Calu3 (cell line): Measurements from ENCODE around the gene MMP25. TPM values are rescaled to one million over a fixed set of nuclear protein-coding genes. Genes with fewer than 3 reads are reported as not detected.

Source experiments
- BruUV-seq: library from RNA; stranded (reverse); fragments of 400-500 nt; replicated peaks from 2 replicates; lab custom pipeline; 2021; lab: Mats Ljungman, UMichigan
- CTCF ChIA-PET: fragments of 300-600 bp; sonication (Branson Sonifier 250); formaldehyde crosslinking; loops from one replicate; lab custom pipeline; 2022; ENCODE audit warnings: antibody characterized with exemption; lab: Charles Lee
- DNase-seq: peaks from one replicate; pipeline ENCODE4 v3.0.0; 2022
- H3K27ac Mint-ChIP-seq: one replicate; pipeline ENCODE4 v1.8.0; 2022; ENCODE audit warnings: mixed read lengths; ENCODE audit not compliant: unreplicated experiment
- H3K27me3 Mint-ChIP-seq: one replicate; pipeline ENCODE4 v1.8.0; 2022; ENCODE audit warnings: mixed read lengths; ENCODE audit not compliant: unreplicated experiment
- H3K36me3 Mint-ChIP-seq: one replicate; pipeline ENCODE4 v1.8.0; 2022; ENCODE audit warnings: mild to moderate bottlenecking, moderate library complexity, mixed read lengths; ENCODE audit not compliant: insufficient read depth, unreplicated experiment
- H3K4me1 Mint-ChIP-seq: one replicate; pipeline ENCODE4 v1.8.0; 2022; ENCODE audit warnings: mild to moderate bottlenecking, low read depth, mixed read lengths; ENCODE audit not compliant: unreplicated experiment
- H3K4me3 Mint-ChIP-seq: one replicate; pipeline ENCODE4 v1.8.0; 2022; ENCODE audit warnings: mild to moderate bottlenecking, low read depth, moderate library complexity, mixed read lengths; ENCODE audit not compliant: unreplicated experiment
- H3K9me3 Mint-ChIP-seq: one replicate; pipeline ENCODE4 v1.8.0; 2022; ENCODE audit warnings: low read depth, mixed read lengths; ENCODE audit not compliant: unreplicated experiment
- intact Hi-C: fragments of 100-400 bp; cut with micrococcal nuclease; formaldehyde crosslinking; loops from one replicate; pipeline ENCODE4 v1.10.0; 2022; ENCODE audit not compliant: unreplicated experiment
- total RNA-seq: library from RNA; stranded (reverse); gene quantifications from 2 replicates; pipeline ENCODE4 v1.2.3, GENCODE V29; 2022
- TF ChIP-seq, protein P1 (sequence below): fragments of 200-600 bp; IDR thresholded peaks from one replicate; pipeline ENCODE4 v1.8.0; 2022; ENCODE audit warnings: antibody characterized with exemption; ENCODE audit not compliant: unreplicated experiment

Gene MMP25
- total RNA-seq, 1 experiment from 2014 or later = 0.31 TPM

DNA sequence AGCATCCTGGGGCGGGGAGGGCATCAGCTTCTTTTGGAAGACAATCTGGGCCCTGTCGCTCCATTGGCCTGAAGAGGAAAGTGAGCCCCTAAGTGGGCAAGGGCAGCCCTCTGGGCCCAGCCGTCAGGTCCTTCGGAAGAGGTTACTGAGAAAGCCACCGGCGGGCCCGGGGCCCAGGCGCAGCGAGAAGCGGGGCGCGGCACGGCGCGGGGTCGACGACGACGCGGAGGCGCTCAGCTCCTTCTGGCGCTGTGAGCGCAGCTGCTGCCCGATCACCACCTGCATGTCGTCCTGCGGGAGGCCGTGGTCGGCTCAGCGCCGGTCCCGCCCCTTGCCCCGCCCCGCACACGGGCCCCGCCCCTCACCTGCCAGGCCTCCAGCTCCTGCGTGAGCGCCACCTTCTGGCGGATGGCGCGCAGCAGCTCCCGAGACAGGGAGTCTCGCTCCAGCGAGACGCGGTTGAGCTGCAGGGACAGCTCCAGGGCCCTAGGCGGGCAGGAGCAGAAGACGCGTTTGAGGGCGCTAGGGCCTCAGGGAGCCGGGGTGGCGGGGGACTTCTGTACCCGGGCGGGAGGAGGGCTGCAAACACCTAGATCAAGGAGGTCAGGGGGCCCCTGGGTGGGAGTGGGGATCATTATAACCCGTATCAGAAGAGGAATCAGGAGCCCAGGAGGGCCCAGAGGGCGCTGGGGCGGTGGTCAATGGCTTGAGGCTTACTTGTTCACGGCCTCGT lies 18.2 kb upstream of the MMP25 start:
- H3K4me3 Mint-ChIP-seq = no peak overlapping the region
- CTCF ChIA-PET = interaction anchor here (0.6 to 1.5 kb wide), 5 partner anchors 8 to 776 kb away, joined by 4 to 12 read pairs (median 5); partner anchors contain the start of gene TNFRSF12A
- intact Hi-C loops = no loop called here
- no peaks in the 10 kb centered on the region for H3K9me3 Mint-ChIP-seq
- BruUV-seq = no TSS peak
- TF ChIP-seq, protein P1, sequence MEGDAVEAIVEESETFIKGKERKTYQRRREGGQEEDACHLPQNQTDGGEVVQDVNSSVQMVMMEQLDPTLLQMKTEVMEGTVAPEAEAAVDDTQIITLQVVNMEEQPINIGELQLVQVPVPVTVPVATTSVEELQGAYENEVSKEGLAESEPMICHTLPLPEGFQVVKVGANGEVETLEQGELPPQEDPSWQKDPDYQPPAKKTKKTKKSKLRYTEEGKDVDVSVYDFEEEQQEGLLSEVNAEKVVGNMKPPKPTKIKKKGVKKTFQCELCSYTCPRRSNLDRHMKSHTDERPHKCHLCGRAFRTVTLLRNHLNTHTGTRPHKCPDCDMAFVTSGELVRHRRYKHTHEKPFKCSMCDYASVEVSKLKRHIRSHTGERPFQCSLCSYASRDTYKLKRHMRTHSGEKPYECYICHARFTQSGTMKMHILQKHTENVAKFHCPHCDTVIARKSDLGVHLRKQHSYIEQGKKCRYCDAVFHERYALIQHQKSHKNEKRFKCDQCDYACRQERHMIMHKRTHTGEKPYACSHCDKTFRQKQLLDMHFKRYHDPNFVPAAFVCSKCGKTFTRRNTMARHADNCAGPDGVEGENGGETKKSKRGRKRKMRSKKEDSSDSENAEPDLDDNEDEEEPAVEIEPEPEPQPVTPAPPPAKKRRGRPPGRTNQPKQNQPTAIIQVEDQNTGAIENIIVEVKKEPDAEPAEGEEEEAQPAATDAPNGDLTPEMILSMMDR = peak; percentile 55
- peaks cover 11% of the 10 kb centered on the region for H3K4me1 Mint-ChIP-seq
- peaks cover 86% of the 10 kb centered on the region for H3K36me3 Mint-ChIP-seq
- no peaks in the 10 kb centered on the region for H3K27me3 Mint-ChIP-seq
- DNase-seq = peak; percentile 65
- peak overlapping the region; percentile 63 for H3K27ac Mint-ChIP-seq

DNA sequence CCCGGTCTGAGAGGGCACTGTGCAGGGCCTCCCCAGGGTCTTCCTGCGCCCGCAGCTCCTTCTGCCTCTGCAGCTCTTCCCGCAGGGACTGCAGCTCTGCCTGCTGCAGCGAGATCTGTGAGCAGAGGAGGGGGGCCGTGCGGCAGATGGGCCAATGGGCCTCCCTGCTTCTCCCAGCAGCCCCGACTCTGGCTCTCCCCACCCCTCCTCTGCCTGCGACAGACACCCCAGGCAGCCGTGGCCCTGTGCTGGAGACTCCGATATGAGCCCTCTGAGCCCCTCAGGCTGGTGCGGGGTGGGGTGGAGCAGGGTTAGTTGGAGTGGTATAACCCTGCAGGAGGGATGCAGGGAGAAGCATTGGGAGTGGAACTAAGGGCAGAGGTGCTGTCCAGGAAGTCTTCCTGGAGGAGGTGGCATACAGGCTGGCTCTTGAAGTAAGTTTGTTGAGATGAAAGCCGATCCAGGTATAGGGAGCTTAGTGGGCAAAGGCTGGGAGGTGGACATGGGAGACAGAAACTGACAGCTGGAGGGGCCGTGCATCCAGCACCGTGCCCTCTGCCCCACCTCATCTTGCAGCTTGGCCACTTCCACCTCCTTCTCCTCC lies 17.5 kb upstream of the MMP25 start:
- TF ChIP-seq, protein P1 = no peak
- no peak for DNase-seq
- H3K4me3 Mint-ChIP-seq = no peak overlapping the region
- no peak overlapping the region for H3K27ac Mint-ChIP-seq
- H3K36me3 Mint-ChIP-seq = peaks cover 82% of the 10 kb centered on the region
- peaks cover 7% of the 10 kb centered on the region for H3K4me1 Mint-ChIP-seq
- no peaks in the 10 kb centered on the region for H3K9me3 Mint-ChIP-seq
- CTCF ChIA-PET = interaction anchor here (0.6 to 1.3 kb wide), 5 partner anchors 9 to 776 kb away, joined by 4 to 12 read pairs (median 6); partner anchors contain the start of gene TNFRSF12A
- H3K27me3 Mint-ChIP-seq = no peaks in the 10 kb centered on the region
- no TSS peak for BruUV-seq
- intact Hi-C loops = no loop called here

DNA sequence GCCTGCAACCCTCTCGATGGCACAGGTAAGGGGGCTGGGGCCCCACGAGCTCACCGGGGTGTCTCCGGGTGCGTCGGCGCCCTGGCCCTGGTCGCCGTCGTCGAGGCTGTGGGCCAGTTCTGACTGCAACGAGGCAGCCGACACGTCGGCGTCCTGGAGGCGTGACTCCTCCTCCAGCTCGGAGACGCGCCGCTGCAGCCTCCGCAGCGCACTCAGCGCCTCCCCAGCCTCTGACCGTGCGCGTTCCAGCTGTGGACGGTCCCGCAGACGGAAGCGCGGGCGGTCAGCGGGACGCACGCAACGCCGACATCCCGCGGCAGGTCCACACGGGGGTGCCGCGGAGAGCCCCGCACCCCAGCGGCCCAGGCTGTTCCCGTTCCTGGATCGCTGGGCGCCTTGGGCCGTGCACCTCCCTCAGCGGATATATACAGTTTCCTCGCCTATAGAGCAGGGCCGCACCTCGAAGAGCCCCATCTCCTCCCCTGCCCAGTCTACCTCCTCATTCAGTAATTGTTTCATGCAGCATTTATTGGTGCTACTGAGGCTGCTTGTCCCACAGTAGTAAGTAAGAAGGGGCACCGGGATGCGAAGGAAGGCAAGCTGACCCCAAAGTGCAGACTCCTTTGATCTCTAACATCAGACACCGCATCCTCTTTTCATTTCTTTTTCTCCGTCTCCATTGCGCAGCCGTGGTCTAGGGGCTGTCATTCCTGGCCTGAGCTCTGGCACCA lies 16.7 kb upstream of the MMP25 start:
- no peak for DNase-seq
- intact Hi-C loops = no loop called here
- Mint-ChIP-seq H3K27me3 (no peaks in the 10 kb centered on the region), H3K4me3 (no peak overlapping the region), H3K27ac (peak overlapping the region; percentile 21), H3K36me3 (peaks cover 74% of the 10 kb centered on the region), H3K4me1 (no peaks in the 10 kb centered on the region), H3K9me3 (no peaks in the 10 kb centered on the region)
- CTCF ChIA-PET = interaction anchor here (0.8 to 0.9 kb wide), 2 partner anchors 100 to 120 kb away, joined by 4 to 7 read pairs; no protein-coding TSS in a partner anchor
- BruUV-seq = no TSS peak
- TF ChIP-seq, protein P1 = no peak
